ENCODE data around the gene MORN5.

- TF ChIP-seq, protein P1, sequence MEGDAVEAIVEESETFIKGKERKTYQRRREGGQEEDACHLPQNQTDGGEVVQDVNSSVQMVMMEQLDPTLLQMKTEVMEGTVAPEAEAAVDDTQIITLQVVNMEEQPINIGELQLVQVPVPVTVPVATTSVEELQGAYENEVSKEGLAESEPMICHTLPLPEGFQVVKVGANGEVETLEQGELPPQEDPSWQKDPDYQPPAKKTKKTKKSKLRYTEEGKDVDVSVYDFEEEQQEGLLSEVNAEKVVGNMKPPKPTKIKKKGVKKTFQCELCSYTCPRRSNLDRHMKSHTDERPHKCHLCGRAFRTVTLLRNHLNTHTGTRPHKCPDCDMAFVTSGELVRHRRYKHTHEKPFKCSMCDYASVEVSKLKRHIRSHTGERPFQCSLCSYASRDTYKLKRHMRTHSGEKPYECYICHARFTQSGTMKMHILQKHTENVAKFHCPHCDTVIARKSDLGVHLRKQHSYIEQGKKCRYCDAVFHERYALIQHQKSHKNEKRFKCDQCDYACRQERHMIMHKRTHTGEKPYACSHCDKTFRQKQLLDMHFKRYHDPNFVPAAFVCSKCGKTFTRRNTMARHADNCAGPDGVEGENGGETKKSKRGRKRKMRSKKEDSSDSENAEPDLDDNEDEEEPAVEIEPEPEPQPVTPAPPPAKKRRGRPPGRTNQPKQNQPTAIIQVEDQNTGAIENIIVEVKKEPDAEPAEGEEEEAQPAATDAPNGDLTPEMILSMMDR (IDR thresholded peaks at IDR 0.05) = no peak
- TF ChIP-seq POLR2A (IDR thresholded peaks at IDR 0.05) = no peak
Measured at GRCh38 chr9:122168356-122168755, 8.6 kb downstream of the MORN5 start.
